PFSK-1 (cell line): ENCODE measurements around the gene ATG2A.

Source experiments
- FOXP2 ChIP-seq: optimal IDR thresholded peaks from 2 replicates; pipeline ENCODE3; 2011; ENCODE audit warnings: borderline replicate concordance, control low read depth, inconsistent platforms; ENCODE audit not compliant: insufficient read depth; ENCODE audit errors: extremely low read length, extremely low read depth
- POLR2AphosphoS5 ChIP-seq: IDR thresholded peaks from 2 replicates; pipeline ENCODE4 v1.6.1; 2012; ENCODE audit warnings: low read depth, mild to moderate bottlenecking, control low read depth, low read length, moderate library complexity
- SIN3A ChIP-seq: IDR thresholded peaks from 2 replicates; pipeline ENCODE4 v1.6.1; 2012; ENCODE audit warnings: mild to moderate bottlenecking, low read length, moderate library complexity, borderline replicate concordance; ENCODE audit not compliant: insufficient read depth
- TAF1 ChIP-seq: IDR thresholded peaks from 2 replicates; pipeline ENCODE4 v1.6.1; 2012; ENCODE audit warnings: low read length, control low read depth, borderline replicate concordance; ENCODE audit not compliant: insufficient read depth
- TF ChIP-seq, protein P1 (sequence below), 2 experiments: IDR thresholded peaks; 2 replicates each; pipeline versions ENCODE4 v1.6.1 to v1.8.0; 2011 to 2012; ENCODE audit warnings: low read depth in 2 of 2, low read length in 2 of 2, control low read depth in 1 of 2, inconsistent platforms in 1 of 2, mild to moderate bottlenecking in 1 of 2, moderate library complexity in 1 of 2; ENCODE audit not compliant: insufficient read depth in 1 of 2

ATG2A gene

DNA sequence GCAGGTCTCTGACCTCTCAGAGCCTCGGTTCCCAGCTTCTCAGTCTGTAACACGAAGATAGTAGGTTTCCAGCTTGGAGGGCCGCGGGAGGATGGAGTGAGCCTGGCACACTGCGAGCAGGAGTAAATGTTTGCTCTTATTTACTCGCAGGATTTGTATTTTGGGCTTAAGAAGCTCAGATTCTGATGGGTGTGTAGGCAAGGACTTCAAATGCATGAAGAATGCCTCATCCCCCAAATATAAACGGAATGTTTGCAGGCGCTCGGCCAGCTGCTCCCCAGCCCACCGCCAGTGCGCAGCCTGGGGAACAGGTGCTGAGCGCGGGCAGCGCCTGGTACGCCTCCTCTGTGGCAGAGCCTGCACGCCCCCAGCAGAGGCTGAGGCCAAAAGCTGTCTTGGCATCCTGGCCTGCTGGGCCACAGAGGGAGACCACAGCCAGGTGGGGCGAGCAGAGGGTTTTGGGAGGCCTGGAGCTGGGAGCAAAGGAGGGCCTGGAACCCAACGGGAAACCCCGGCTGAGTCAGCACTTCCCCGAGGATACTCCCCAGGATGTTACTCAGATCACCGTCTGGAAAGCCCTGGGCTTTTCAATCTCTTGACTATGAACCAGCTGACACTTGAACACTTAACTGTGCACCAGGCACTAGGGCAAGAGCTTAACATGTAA lies 48.0 kb downstream of the ATG2A start:
- TF ChIP-seq FOXP2: no peak
- TF ChIP-seq POLR2AphosphoS5: no peak
- no peak for TF ChIP-seq SIN3A
- TF ChIP-seq, protein P1, sequence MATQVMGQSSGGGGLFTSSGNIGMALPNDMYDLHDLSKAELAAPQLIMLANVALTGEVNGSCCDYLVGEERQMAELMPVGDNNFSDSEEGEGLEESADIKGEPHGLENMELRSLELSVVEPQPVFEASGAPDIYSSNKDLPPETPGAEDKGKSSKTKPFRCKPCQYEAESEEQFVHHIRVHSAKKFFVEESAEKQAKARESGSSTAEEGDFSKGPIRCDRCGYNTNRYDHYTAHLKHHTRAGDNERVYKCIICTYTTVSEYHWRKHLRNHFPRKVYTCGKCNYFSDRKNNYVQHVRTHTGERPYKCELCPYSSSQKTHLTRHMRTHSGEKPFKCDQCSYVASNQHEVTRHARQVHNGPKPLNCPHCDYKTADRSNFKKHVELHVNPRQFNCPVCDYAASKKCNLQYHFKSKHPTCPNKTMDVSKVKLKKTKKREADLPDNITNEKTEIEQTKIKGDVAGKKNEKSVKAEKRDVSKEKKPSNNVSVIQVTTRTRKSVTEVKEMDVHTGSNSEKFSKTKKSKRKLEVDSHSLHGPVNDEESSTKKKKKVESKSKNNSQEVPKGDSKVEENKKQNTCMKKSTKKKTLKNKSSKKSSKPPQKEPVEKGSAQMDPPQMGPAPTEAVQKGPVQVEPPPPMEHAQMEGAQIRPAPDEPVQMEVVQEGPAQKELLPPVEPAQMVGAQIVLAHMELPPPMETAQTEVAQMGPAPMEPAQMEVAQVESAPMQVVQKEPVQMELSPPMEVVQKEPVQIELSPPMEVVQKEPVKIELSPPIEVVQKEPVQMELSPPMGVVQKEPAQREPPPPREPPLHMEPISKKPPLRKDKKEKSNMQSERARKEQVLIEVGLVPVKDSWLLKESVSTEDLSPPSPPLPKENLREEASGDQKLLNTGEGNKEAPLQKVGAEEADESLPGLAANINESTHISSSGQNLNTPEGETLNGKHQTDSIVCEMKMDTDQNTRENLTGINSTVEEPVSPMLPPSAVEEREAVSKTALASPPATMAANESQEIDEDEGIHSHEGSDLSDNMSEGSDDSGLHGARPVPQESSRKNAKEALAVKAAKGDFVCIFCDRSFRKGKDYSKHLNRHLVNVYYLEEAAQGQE (IDR thresholded peaks at IDR 0.05; ENCODE audit: insufficient read depth in 1 of 2, low read depth in 2 of 2, low read length in 2 of 2): no peak
- no peak for TF ChIP-seq TAF1

DNA sequence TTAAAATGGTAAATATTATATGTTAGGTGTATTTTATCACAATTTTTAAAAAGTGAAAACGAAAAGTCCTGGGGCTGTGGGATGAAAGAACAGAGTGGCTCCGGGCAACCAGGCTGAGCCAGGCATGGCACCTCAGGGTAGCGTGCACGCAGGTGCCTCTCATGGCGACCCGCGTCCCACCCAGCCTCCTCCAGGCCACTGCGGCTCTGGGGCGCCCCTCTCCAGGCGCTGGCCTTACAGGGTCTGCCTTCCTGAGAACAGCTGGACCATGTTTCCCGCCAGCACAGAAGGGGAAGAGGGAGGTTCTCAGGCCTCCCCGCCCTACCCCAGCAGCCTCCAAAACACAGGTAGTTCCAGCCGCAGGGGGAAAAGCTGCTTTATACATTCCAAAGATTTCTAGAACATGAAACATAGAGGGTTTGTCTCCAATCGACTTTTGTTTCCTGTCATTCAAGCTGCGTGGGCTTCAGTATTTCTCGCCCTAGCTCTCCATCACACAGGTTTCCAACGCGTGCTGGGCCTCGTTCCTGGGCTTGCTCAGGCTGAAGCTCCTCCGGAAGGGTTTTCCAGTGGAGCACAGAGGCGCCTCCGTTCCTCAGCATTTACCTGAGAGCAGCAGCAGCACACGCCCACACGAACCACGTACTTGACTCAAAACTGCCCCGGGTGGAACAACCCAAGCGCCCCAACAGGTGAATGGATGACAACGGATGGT lies 49.1 kb downstream of the ATG2A start:
- TF ChIP-seq TAF1: no peak
- TF ChIP-seq FOXP2: no peak
- TF ChIP-seq SIN3A: no peak
- TF ChIP-seq POLR2AphosphoS5: no peak
- TF ChIP-seq, protein P1 (IDR thresholded peaks at IDR 0.05; ENCODE audit: insufficient read depth in 1 of 2, low read depth in 2 of 2, low read length in 2 of 2): no peak

DNA sequence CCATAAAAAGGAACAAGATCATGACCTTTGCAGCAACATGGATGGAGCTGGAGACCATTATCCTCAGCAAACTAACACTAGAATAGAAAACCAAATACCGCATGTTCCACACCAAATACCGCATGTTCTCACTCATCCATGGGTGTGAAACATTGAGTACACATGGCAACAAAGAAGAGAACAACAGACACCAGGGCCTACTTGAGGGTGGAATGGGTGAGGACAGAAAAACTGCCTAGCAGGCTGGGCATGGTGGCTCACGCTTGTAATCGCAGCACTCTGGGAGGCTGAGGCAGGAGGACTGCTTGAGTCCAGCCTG lies 50.9 kb downstream of the ATG2A start:
- no peak for TF ChIP-seq TAF1
- no peak for TF ChIP-seq SIN3A
- no peak for TF ChIP-seq FOXP2
- no peak for TF ChIP-seq POLR2AphosphoS5
- TF ChIP-seq, protein P1 (IDR thresholded peaks at IDR 0.05; ENCODE audit: insufficient read depth in 1 of 2, low read depth in 2 of 2, low read length in 2 of 2): no peak

DNA sequence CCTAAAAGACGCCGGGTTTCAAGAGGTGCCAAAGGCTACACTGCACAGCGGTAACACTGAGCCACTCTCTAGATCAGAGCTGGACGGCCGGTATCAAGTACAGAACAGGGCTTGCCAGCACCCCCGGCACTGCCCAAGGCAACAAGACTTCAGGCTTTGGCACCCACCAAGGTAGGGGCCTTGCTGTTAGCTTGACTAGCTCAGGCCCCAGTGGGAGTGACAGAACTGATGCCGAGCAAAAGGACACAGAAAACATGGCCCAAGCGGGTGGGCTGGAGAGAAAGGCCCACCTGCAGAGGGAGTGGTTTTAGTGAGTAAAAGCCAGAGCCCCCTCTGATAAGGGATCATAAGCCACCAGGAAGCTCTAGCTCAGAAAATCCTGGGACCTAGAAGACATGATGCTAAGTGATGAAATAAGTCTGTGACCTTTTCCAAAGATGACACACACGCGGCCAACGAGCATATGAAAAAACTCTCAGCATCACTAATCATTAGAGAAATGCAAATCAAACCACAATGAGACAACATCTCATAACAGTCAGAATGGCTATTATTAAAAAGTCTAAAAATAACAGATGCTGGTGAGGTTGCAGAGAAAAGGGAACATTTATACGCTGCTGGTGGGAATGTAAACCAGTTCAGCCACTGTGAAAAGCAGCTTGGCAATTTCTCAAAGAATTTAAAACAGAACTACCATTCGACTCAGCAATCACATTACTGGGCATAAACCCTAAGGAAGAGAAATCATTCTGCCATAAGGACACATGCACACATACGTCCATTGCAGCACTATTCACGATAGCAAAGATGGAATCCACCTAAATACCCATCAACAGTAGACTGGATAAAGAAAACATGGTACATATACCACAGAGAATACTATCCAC lies 51.5 kb downstream of the ATG2A start:
- TF ChIP-seq TAF1: no peak

DNA sequence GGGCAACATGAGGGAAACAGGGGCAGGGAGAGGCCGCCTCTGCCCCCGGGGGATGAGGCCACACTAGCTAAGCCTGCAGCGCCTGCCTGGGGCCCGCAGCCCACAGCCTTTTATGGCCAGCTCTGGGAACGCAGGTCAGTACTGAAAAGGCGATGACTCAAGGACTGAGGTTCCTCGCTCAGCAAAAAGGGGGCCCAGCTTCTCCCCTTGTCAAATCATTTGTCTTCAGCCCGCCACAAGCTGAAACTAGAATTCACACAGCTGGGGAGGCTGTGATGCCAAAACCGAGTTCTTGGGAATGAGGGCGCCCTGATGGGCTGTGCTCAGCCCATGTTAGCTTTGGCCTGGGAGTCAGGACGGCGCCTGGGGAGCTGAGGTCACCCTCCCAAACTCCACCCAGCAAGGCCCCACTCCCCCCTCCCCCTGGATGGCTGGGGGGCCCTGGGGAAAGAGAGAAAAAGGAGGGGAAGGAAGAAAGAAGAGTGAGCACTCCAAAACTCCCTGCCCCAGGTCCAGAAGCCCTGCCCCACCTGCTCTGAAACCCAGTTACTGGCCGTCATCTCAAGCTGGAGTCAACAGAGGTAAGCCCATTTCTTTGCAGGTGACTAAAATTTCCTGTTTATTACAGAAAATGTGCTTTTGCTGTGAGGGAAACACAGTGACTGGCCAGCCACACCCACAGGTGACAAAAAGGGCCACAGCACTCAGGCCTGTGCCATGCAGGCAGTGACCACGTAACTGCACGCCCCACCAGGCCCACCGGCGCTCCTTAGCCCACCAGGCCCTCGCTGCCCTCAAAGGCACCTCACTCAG lies 52.3 kb downstream of the ATG2A start:
- TF ChIP-seq TAF1: no peak
- no peak for TF ChIP-seq SIN3A
- TF ChIP-seq, protein P1 (IDR thresholded peaks at IDR 0.05; ENCODE audit: insufficient read depth in 1 of 2, low read depth in 2 of 2, low read length in 2 of 2): no peak
